Endothelial cell of hepatic sinusoid (primary cell): Measurements from ENCODE around the gene TMCO4.

Source experiments
- in situ Hi-C: cut with HindIII; loops from 2 replicates; pipeline ENCODE4 v1.10.0; 2017; ENCODE audit warnings: low sequenced_read_pairs

Gene TMCO4

GRCh38 chr1:19728413-19729145 lies 71.1 kb downstream of the TMCO4 start:
- in situ Hi-C loops: no loop called here

GRCh38 chr1:19725606-19726005 lies 74.1 kb downstream of the TMCO4 start:
- in situ Hi-C loops: no loop called here

- in situ Hi-C loops: no loop called here
Observed at GRCh38 chr1:19723874-19724273, 75.8 kb downstream of the TMCO4 start.

GRCh38 chr1:19720973-19721372 lies 78.7 kb downstream of the TMCO4 start:
- in situ Hi-C loops: no loop called here

GRCh38 chr1:19720174-19720573 lies 79.5 kb downstream of the TMCO4 start:
- in situ Hi-C loops: no loop called here

GRCh38 chr1:19717467-19717866 lies 82.2 kb downstream of the TMCO4 start:
- in situ Hi-C loops: no loop called here

- in situ Hi-C loops: no loop called here
Observed at GRCh38 chr1:19715334-19716203, 84.1 kb downstream of the TMCO4 start.

- in situ Hi-C loops: no loop called here
Observed at GRCh38 chr1:19712928-19713327, 86.8 kb downstream of the TMCO4 start.

- in situ Hi-C loops: no loop called here
Observed at GRCh38 chr1:19710825-19711611, 88.7 kb downstream of the TMCO4 start.

GRCh38 chr1:19709260-19709793 lies 90.4 kb downstream of the TMCO4 start:
- in situ Hi-C loops: loop anchor here (5.0 kb wide), 2 partner anchors 42 to 98 kb away; no protein-coding TSS in a partner anchor

GRCh38 chr1:19708567-19709110 lies 91.1 kb downstream of the TMCO4 start:
- in situ Hi-C loops: loop anchor here (5.0 kb wide), 2 partner anchors 41 to 99 kb away; no protein-coding TSS in a partner anchor

GRCh38 chr1:19706136-19706535 lies 93.6 kb downstream of the TMCO4 start:
- in situ Hi-C loops: loop anchor here (5.0 kb wide), 2 partner anchors 39 to 101 kb away; no protein-coding TSS in a partner anchor

GRCh38 chr1:19705464-19705863 lies 94.3 kb downstream of the TMCO4 start:
- in situ Hi-C loops: loop anchor here (5.0 kb wide), 2 partner anchors 38 to 102 kb away; no protein-coding TSS in a partner anchor

GRCh38 chr1:19704247-19705113 lies 95.2 kb downstream of the TMCO4 start:
- in situ Hi-C loops: loop anchor here (5.0 kb wide), 2 partner anchors 37 to 103 kb away; no protein-coding TSS in a partner anchor

GRCh38 chr1:19703280-19703679 lies 96.4 kb downstream of the TMCO4 start:
- in situ Hi-C loops: no loop called here

GRCh38 chr1:19700079-19700777 lies 99.5 kb downstream of the TMCO4 start:
- in situ Hi-C loops: no loop called here

- in situ Hi-C loops: no loop called here
Observed at GRCh38 chr1:19698181-19698580, 101.5 kb downstream of the TMCO4 start.

- in situ Hi-C loops: no loop called here
Observed at GRCh38 chr1:19696820-19697219, 102.9 kb downstream of the TMCO4 start.

GRCh38 chr1:19695772-19696171 lies 103.9 kb downstream of the TMCO4 start:
- in situ Hi-C loops: no loop called here
